K562 (cell line): Measurements from ENCODE around the gene SMU1.

Experiments
- CTCF ChIP-seq, 3 experiments: IDR thresholded peaks in 2 of 3; conservative IDR thresholded peaks in 1 of 3; 2 replicates each; pipeline ENCODE4 v1.5.1; 2011 to 2012; ENCODE audit warnings: low read length in 3 of 3, mild to moderate bottlenecking in 3 of 3, control low read depth in 2 of 3, improper control_type of control experiment in 1 of 3, inconsistent platforms in 1 of 3, low read depth in 1 of 3, mixed read lengths in 1 of 3, moderate library complexity in 1 of 3; ENCODE audit not compliant: insufficient read depth in 2 of 3
- FOS ChIP-seq: IDR thresholded peaks from 3 replicates; pipeline ENCODE4 v1.6.1; 2011; ENCODE audit not compliant: insufficient read length; ENCODE audit errors: extremely low read depth
- FOXK2 ChIP-seq, 2 experiments: fragments of 450-650 bp; IDR thresholded peaks in 1 of 2; conservative IDR thresholded peaks in 1 of 2; 2 replicates each; pipeline ENCODE4 v1.6.1; 2016; ENCODE audit warnings: low read depth in 2 of 2, mild to moderate bottlenecking in 1 of 2
- JUN ChIP-seq, 2 experiments: sonication (generic) in 1 of 2; formaldehyde crosslinking in 1 of 2; IDR thresholded peaks; 2 replicates each; pipeline versions ENCODE4 v1.6.1 to v1.8.0; 2012 to 2022; ENCODE audit warnings: borderline replicate concordance in 2 of 2, mild to moderate bottlenecking in 2 of 2, improper control_type of control experiment in 1 of 2, low read depth in 1 of 2, low read length in 1 of 2, missing genetic modification reagents in 1 of 2
- NR3C1 ChIP-seq: sonication (generic); formaldehyde crosslinking; IDR thresholded peaks from 2 replicates; pipeline ENCODE4 v1.8.1; 2022; ENCODE audit warnings: missing genetic modification reagents
- RBBP5 ChIP-seq: fragments of 200-600 bp; sonication (generic); IDR thresholded peaks from 2 replicates; pipeline ENCODE4 v1.6.1; 2012; ENCODE audit warnings: borderline replicate concordance, mild to moderate bottlenecking, low read length, control low read depth, inconsistent platforms; ENCODE audit not compliant: insufficient read depth, poor library complexity, severe bottlenecking
- ZBTB40 ChIP-seq, 2 experiments: fragments of 450-650 bp in 1 of 2; sonication (generic) in 1 of 2; formaldehyde crosslinking in 1 of 2; IDR thresholded peaks; 2 replicates each; pipeline versions ENCODE4 v1.7.1 to v1.9.0; 2016 to 2022; ENCODE audit warnings: inconsistent platforms in 1 of 2, mild to moderate bottlenecking in 1 of 2, missing genetic modification reagents in 1 of 2
- ZFX ChIP-seq: sonication (generic); formaldehyde crosslinking; IDR thresholded peaks from 2 replicates; pipeline ENCODE4 v1.8.0; 2022; ENCODE audit warnings: mild to moderate bottlenecking, missing genetic modification reagents, moderate library complexity
- ZNF274 ChIP-seq: IDR thresholded peaks from 2 replicates; pipeline ENCODE4 v1.6.1; 2011; ENCODE audit warnings: low read depth, mild to moderate bottlenecking, low read length, moderate library complexity, borderline replicate concordance

- TF ChIP-seq NR3C1: no peak
- no peak for TF ChIP-seq ZBTB40 (IDR thresholded peaks at IDR 0.05)
- TF ChIP-seq ZBTB40 (CRISPR knock-in tag; IDR thresholded peaks at IDR 0.05): no peak
- TF ChIP-seq ZFX (CRISPR knock-in tag): no peak
- no peak for TF ChIP-seq ZNF274
- TF ChIP-seq RBBP5: no peak
- TF ChIP-seq FOXK2 (conservative IDR thresholded peaks at IDR 0.05 in 1 of 2, IDR thresholded peaks at IDR 0.05 in 1 of 2; ENCODE audit: low read depth in 2 of 2): no peak
- TF ChIP-seq CTCF (IDR thresholded peaks at IDR 0.05 in 2 of 3, conservative IDR thresholded peaks at IDR 0.05 in 1 of 3; ENCODE audit: insufficient read depth in 2 of 3, low read depth in 1 of 3, low read length in 3 of 3): no peak
- no peak for TF ChIP-seq JUN (IDR thresholded peaks at IDR 0.05; ENCODE audit: borderline replicate concordance, low read depth, low read length)
- TF ChIP-seq JUN (CRISPR knock-in tag; IDR thresholded peaks at IDR 0.05; ENCODE audit: borderline replicate concordance): no peak
- TF ChIP-seq FOS: no peak
Observed at GRCh38 chr9:33113799-33114547, 37.5 kb upstream of the SMU1 start.
